HT1080 (cell line): ENCODE measurements around the gene RELL1. TPM values are rescaled to one million over a fixed set of nuclear protein-coding genes. Genes with fewer than 3 reads are reported as not detected.
A peak's percentile ranks its signal among the peaks of the same experiment; 100 is the strongest.

ENCODE experiments used
- DNase-seq: peaks from one replicate; pipeline ENCODE4 v3.0.0-alpha.2; 2015; ENCODE audit warnings: low read depth
- total RNA-seq: library from RNA; depleted of rRNA; stranded (reverse); fragments of >200 nt; shearing (Covaris generic); gene quantifications from 2 replicates; pipeline ENCODE4 v1.2.3, GENCODE V29; 2014

The RELL1 gene
- total RNA-seq, 1 experiment from 2014 or later: 50.6 TPM

DNA sequence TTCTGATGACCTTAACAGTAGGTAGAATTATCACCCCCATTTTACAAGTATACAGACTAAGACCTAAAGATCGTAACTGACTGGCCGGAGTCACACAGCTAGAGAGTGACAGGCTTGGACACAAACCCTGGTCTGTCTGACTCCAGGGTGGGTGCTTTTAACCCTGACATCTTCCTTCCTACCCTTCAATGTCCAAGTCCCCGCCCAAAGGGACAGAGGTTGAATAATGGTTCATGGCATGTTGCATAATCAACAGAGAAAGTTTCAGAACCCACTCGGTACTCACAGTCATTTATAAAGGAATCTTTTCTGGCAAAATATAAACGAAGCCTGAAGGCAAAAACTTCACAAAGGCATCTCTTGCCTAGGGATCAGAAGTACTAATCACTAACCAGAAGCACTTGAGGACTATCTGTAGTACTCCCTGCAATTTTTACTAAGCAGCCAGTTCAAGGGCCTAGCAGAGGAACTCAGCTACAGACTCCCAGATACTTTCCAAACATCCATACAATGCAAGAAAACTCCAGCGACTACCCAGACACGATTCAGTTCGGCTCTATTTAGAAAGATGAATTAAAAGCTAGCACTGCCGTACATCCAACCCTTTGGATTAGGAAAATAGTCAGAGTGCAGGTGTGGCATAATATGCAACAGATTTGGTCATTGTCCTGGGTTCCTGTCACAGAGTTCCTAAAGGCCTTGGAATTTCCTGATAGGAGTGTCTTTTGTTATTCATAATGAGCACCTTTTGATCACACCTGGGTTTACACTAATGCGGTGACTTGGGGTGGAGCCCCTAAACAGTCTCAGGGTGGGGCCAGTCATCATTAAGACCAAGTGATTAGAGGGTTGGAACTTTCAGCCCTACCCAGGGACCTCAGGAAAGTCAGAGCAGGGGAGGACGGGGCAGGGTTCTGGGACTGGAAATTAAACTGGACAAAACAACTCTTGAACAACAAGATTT, 44.0 kb downstream of the RELL1 start:
- DNase-seq: no peak

DNA sequence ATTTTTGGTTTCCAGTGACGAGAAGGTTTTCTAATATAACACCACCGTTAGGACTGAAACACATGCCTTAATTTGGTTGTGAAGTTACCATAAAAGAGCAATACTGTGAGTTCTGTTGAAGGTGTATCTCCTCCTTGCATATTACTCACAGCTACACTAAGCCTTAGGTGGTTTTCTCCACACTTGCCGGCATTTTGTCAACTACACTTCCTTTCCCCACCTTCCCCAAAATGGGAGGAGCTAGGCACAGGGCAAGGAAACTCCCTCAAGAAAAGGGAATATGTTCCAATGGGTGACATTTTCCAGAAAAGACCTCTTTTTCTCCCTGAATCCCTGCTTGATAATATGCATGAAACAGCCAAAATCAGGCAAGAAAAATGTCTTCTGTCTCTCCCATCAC, 44.8 kb downstream of the RELL1 start:
- no peak for DNase-seq

DNA sequence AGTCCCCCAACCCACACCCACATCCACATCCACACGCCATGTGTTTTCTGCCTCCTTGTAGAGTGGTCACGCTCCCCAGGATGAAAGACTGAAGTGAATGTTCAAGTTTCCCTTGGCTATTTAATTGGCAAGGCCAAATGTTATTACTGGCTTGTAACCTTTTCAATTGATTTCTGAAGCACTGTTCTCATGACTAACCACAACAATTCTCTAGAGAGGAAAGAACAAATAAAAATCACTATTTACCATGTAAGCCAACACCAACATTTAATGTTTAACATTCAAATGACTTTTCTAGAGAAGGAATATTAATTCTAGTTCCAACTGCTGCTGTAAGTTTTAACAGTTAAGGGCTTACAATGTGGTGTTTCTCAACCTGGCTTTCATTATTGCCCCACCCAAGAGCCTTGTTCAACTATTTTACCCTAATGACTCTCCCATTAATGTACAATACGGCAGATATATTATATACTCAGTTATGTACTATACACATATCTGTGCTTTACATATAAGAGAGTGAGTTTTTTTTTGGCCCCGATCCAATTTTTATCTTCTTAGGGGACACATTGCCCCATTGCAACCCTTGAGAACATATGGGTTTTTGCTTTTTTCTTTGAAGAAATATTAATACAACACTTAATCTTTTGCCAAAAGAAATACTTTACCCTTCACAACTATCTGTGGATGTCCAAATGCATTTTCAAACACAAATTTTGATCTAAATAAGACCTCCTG, 46.5 kb downstream of the RELL1 start:
- DNase-seq: no peak

DNA sequence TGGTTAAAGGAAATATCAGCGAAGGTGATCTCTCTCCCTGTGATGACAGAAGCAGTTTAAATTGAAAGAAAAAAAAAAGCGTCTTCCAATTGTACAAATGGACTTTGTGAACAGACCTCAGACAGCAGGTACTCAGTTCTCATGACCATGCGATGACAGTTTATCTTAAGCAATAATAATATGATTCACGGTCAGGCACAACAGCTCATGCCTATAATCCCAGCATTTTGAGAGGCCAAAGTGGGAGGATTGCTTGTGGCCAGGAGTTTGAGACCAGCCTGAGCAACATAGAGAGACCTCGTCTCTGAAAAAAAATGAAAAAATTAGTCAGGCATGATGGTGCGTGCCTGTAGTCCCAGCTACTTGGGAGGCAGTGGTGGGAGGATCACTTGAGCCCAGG, 51.0 kb downstream of the RELL1 start:
- no peak for DNase-seq

DNA sequence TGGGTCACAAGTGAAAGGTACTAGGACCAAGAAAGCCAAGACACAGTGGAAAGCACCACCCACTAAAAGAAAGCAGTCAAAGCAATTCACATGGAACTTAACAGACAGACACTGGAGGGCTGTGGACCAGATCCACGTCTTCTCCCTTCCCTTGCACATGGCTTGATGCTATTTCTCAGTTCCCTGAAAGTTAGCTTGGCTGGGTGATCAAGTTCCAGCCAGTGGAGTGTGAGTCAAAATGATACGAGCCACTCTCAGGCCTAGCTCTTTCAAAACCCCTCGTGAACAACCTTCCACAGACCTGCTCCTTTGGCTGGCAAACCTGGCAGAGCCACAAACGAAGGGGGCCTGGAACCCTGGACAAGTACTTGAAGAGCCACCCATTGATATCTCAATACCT, 52.0 kb downstream of the RELL1 start:
- DNase-seq: no peak

DNA sequence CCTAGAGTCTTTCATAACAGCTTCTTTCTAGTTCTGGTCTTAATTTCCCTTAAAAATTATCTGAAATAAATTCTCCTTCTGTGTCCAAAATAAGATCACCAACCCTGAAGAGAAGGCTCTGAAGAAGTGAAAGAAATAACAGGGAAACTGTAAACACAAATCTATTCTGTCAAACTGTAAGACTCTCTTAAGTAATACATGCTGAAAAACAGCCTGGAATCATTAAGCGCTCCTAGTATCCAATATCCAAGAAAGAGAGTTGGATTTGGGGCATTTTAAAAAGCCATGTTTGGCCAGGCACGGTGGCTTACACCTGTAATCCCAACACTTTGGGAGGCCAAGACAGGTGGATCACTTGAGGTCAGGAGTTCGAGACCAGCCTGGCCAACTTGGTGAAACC, 53.3 kb downstream of the RELL1 start:
- no peak for DNase-seq

DNA sequence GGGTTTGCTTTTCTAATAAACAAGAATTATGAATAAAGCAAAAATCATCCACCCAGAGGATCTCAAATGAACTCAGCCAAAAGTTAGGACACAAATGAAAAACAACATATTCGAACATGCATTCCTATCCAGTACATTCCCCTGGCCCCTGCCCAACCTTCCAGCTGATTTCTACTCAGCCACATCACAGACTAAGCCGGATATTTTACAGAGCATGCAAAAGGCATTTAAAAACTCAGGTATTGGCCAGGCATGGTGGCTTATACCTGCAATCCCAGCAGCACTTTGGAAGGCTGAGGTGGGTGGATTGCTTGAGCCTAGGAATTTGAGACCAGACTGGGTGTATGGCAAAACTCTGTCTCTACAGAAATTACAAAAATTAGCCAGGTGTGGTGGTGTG, 54.6 kb downstream of the RELL1 start:
- DNase-seq: no peak

DNA sequence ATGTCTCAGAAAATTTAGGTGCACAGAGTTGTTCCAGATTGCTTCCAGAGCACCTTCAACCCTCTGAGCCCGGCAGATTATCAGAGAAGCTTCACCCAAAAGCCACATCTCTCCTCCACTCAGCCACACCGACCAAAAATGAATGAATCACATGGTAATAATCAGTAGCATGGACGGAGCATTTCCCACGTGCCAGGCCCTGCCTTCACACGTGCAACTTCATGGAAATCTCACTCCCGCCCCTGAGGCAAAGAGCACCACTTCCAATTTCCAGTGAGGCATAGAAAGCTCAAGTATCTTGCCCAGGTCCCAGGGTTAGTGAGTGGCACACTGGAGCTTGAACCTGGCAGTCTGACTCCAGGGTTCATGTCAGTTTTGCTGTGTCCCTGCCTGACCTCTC, 56.5 kb downstream of the RELL1 start:
- no peak for DNase-seq

DNA sequence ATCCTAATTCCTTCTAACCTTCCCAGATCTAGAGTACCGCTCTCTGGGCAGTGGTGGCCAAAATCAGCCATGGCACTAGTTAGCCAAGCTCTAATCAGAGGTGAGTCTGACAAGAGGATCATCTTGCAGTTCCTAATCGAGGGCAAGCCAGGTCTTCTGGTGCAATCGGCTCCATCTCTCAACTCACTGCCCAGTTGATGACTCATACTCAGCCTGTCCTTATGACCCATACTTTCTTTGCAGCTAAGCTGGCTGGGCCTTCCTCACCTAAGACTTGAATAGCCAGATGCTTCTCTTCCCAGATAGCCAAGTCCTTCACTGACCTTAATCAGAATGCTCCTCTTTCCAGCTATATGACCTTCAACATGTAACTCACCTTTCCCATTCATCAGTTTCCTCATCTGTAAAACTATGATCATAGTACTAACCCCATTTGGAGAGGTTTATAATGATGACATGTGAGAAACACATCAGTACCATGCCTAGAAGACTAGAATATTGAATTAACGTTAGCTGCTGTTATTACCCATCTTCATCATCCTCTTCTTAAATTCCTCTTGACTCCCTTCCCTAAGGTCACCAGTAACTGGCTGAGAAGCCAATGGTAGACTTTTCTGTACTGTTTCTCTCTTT, 57.1 kb downstream of the RELL1 start:
- peak; percentile 64 for DNase-seq

DNA sequence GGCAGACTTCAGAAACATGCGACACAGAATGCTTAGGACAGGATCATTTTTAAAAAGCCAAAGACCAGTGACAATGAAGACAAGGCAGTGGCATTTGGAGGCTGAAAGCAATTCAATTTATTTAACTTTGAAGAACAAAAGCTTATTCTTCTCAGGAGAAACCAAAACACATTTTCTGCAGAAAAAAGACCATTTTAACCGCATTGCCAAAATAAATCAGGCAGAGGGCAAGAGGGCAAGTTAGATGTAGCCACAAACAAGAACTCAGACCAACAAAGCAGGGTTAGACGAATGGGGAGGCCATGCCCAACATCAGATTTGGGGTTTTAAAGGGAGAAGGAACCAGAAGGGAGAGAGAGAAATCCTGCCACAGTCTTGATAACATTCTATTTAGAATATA, 58.9 kb downstream of the RELL1 start:
- no peak for DNase-seq

DNA sequence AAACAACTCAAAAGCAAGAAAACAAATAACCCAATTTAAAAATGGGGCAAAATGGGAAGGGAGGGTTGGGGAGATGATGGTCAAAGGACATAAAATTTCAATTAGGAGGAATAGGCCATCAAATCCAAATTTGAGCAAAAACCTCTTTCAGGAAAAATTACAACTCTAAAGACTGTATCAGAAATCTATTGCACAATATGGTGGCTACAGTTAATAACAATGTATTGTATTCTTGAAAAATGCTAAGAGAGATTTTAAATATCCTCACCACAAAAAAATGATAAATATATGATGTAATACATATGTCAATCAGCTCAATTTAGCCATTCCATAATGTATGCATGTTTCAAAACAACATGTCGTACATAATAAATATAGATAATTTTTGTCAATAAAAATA, 60.7 kb downstream of the RELL1 start:
- no peak for DNase-seq

DNA sequence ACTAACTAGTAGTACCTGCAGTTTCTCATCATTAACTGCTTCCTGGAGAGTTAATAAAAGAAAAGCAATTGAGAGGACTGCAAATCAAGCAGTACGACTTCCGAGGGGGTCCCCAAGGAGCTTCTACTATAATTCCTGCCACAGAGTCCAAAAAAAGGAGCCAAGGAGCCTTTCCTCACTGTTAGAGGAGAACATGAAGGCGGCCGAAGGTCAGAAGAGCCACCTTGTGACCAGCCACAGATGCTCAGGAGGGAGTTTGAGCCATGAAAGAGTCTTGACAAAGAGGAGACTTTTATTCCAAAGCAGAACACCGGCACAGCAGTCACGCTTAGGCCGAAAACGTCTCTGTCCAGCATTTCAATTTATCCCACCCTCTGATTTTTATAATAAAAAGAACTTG, 62.2 kb downstream of the RELL1 start:
- DNase-seq: no peak

DNA sequence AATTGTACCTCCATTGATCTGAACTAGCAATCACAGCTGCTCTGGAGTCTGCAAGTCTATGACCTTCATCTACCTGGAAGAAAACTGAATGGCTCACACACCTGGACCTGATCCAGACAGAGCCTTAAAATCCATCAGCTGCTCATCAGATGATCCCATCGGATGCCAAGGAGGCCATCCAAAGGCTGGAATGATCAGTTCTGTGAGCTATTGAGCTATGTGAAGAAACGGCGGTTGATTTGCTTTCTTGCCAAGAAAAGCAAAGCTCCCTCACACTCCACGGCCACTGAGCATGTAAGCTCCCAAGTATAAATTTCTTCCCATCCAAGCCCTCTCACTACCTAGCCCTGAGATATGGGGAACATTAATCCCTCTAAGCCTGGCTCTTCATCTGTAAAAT, 63.1 kb downstream of the RELL1 start:
- DNase-seq: no peak

DNA sequence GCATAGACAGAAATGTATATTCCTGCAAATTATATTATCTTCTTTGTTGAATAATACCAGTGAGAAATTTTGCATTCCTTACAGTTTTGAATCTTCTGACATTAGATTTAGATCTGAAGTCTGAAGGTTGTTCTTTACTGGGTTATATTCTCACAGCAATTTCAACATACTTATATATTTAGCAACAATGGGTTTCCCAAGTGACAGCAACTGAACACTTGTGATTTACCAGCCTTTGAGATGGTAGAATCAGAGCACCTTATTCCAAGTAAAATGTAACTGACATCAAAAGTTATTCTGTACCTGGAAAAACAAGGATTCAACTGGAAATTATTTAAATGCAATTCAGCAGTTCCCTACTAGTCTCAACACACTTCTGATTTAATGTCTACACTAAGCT, 66.0 kb downstream of the RELL1 start:
- DNase-seq: no peak

DNA sequence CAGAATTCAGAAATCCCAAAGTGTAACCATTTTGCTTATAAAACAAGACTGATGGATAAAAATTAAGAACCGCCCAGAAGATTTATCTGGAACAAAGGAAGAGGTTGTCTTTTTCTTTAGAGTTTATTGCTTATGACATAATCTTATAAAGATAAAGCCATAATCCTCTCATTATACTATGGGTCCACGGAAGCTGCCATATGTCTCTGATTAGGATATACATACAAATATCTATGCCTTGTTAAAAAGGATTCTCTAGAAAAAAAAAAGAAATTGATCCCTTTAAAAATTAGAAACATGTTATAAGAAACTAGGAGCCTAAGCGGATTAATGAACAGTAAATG, 70.5 kb downstream of the RELL1 start:
- DNase-seq: no peak

DNA sequence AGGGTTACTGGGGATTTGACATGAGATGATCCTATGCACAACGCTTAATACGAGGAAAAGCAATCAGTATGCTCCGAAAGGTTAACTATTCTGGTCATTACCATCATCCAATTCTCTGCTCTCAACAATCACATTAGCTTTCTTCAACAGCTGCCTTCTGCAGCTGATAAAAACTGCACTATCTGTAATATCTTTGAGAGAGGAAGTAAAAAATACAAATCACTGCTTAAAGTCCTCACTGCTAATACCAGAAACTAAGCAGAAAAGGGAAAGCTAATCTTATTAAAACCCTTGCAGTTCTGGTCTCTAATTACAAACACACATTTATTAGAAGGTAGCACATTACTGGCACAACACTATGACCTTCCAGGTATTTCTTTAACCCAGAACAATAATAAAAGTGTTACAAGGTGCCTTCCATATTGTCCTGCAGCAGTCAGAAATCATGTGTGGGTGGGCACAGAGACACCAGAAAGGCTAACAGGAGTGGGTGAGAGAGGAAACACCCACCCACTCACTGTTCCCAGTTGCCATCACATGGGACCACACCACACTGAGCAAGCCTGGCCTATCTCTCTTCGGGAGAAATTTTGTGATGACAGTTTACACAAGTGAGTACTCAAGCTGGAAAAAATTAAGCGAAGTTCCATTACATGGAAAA, 71.0 kb downstream of the RELL1 start:
- DNase-seq: no peak

DNA sequence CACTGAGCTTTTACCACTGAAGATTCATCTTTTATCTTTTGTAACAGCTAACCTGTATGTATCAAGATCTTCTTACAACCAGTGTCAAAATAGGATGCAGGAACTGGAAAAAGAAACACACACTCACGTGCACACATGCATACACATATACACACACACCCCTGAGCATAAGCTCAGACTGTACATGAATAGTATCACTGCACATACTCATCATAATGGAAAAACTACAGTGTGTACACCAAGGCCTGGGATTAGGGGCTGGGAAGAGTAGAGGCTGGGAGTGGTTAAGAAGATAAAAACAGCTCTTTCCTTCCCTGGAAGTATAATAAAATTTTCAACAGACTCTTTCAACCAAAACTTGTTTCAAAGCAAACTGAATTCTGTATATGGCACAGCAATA, 73.4 kb downstream of the RELL1 start:
- DNase-seq: no peak

DNA sequence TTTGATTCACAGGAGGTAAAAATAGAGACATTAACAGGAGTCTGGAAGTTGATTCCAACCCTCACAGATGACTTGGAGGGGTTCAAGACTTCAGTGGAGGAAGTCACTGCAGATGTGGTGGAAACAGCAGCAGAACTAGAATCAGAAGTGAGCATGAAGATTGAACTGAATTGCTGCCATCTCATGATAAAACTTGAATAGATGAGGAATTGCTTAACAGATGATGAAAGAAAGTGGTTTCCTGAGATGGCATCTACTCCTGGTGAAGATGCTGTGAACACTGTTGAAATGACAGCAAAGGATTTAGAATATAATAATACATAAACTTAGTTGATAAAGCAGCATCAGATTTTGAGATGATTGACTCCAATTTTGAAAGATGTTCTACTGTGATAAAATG, 76.5 kb downstream of the RELL1 start:
- DNase-seq: no peak

DNA sequence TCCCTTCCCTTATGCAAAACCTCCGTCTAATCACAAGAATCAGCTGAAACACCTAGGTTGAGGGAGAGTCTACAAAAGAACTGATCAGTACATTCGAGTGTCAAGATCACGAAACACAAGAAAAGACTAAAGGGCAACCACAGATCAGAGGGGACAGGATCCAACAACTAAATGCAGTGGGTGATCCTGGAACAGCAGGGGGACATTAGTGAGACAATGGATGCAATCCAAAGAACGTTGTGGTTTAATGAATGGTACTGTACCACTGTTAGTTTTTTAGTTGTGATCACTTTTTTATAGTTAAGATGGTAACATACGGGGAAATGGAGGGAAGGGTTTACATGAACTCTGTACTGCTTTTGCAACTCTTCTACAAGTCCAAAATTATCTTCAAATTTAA, 79.2 kb downstream of the RELL1 start:
- no peak for DNase-seq

DNA sequence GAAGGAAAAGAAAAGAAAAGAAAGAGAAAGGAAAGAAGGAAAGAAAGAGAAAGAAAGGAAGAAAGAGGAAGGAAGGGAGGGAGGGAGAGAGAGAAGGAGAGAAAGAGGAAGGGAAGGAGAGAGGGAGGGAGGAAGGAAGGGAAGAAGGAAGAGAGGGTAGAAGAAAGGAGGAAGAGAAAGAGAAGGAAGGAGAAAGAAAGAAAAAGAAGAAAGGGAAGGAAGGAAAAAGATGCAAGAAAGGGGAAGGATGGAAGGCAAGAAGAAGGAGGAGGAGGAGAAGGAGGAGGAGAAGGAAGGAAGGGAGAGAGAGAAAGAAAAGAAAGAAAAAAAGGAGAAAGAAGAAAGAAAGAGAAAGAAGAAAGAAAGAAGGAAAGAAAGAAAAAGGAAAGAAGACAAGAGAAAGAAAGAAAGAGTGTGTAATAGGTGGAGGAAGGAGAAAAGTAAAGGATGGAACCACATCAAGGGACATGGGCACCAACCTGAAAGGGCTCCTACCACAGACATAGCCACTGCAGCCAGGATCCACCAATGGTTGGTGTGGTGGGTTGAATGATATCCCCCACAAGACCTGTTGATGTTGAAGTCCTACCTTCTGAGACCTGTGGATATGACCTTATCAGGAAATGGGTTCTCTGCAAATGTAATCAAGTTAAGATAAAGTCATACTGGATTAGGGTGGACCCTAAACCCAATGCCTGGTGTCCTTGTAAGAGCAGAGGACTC, 80.2 kb downstream of the RELL1 start:
- DNase-seq: no peak

DNA sequence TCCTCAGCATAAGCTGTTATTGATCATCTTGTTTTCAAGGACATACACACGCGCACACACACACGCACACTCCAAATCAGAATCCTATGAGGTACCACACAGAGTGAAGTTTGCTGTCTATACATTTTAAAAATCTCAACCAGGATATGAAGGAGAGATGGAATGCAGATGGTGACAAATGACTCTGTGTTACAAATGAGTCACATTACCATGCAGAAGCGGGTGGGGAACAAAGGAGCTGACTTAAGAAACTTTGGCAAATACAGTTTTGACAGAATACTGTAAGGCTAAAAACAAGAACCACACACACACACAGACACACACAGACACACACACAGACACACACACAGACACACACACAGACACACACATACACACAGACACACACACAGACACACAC, 81.7 kb downstream of the RELL1 start:
- peak; percentile 66 for DNase-seq
